Urinary bladder (tissue), 4 donors: Measurements from ENCODE around the gene ACTR3C. TPM values are rescaled to one million over a fixed set of nuclear protein-coding genes. Genes with fewer than 3 reads are reported as not detected.
"Not testable (repeated sequence)": the region's sequence is repeated elsewhere in the genome, so short reads cannot be mapped to it uniquely, and the experiment has no call there.

Experiments
- DNase-seq: peaks from one replicate; pipeline ENCODE4 v3.0.0-alpha.2; 2015; ENCODE audit errors: extremely low spot score
- H3K27ac ChIP-seq: one replicate; pipeline ENCODE4 v1.5.1; 2013; ENCODE audit warnings: low read depth, mild to moderate bottlenecking, moderate library complexity
- H3K36me3 ChIP-seq: one replicate; pipeline ENCODE4 v1.6.1; 2013; ENCODE audit warnings: mild to moderate bottlenecking, moderate library complexity; ENCODE audit not compliant: insufficient read depth
- H3K4me1 ChIP-seq: one replicate; pipeline ENCODE4 v1.6.1; 2013; ENCODE audit warnings: mild to moderate bottlenecking, moderate library complexity; ENCODE audit not compliant: insufficient read depth
- H3K4me3 ChIP-seq: one replicate; pipeline ENCODE4 v1.5.1; 2013; ENCODE audit warnings: low read depth, low read length
- WGBS: extraction: QIAGEN DNeasy Blood & Tissue Kit; methylation state at CpG from one replicate; pipeline ENCODE4 v1.1.7; 2013; 5-methylcytosine and 5-hydroxymethylcytosine counted together
- polyA plus RNA-seq: library from polyadenylated mRNA; stranded (reverse); fragments of 200-250 nt; gene quantifications from one replicate; pipeline ENCODE4 v1.2.3, GENCODE V29; 2013
- total RNA-seq: library from RNA; depleted of rRNA; stranded (reverse); fragments of >200 nt; gene quantifications from one replicate; pipeline ENCODE4 v1.2.3, GENCODE V29; 2014
- donor health status: healthy with polysubstance abuse.
- donor health status: healthy.

ACTR3C gene
- total and polyA plus RNA-seq, 2 donors: 3.4 to 6.5 TPM

DNA sequence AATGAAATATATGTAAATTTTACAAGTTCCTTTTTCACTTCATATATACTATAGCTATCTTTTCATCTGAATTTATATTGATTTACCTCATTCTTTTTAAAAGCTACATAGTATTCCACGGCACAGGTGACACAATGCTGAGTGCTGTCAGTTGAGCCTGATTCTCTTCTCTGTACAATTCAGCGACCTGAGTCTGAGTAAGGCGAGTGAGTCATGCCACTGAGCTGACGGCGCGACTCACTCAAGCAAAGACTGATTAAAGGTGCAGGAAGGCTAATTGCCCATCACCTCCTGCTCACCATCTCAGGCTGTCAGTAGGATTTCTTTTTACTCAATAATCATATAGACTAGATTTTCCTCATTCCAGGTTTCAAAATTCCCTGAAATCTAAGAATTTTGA lies 39.7 kb downstream of the ACTR3C start:
- not testable (repeated sequence) for H3K36me3 ChIP-seq, H3K4me3 ChIP-seq, H3K27ac ChIP-seq, DNase-seq, H3K4me1 ChIP-seq
- 92% methylated on average over 6 of the region's 6 CpGs for WGBS

DNA sequence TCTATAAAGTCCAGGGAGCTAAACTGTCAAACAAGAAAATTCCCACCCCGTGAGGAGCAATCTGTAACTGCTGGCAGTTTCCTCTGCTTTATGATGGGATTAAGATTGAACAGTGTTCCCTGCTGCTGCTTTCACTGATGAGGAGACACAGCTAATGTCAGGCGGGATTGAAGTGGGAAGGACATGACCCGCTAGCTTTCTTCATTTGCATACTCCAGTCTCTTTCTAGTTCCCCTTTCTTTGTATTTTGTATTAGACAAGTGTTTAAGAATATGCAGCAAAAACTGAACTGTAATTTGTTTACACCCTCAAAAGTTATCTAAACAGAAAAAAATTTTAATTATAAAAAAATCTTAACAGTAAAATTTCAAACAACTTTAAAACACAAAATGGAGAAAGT lies 40.2 kb downstream of the ACTR3C start:
- H3K4me3 ChIP-seq, DNase-seq, H3K4me1 ChIP-seq, H3K27ac ChIP-seq, H3K36me3 ChIP-seq: not testable (repeated sequence)
- 56% methylated on average over 2 of the region's 3 CpGs for WGBS

DNA sequence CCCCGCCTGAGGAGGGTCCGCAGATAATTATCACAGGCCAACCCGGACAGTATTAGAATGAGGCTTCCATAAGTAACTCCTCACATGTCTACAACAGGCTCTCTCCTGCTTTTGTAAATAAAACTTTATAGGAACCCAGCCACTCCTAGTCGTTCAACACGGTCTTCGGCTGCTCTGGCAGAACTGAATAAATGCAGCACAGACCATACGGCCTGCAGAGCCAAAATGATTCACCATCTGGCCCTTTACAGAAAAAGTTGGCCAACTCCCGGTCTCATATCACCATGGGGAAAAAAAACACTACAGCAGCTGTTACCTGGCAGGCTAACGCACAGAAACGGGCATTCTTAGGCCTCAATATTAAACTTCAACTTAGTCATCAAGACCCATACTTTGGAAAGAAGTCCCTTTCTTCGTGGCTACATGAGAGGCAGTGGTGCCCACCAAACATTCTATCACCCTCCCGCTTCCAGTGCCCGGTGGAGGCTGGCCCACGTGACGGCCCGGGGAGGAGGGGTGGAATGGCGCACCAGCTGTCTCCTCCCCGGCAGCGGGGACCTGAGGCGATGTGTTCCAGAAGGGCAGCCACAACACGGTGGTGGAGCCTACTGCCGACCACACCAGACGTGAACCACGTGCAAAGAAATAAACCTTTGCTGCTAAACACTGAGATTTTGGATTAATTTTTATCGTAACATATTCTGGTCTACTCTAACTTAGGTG lies 41.5 kb downstream of the ACTR3C start:
- not testable (repeated sequence) for H3K27ac ChIP-seq, DNase-seq, H3K4me3 ChIP-seq, H3K36me3 ChIP-seq, H3K4me1 ChIP-seq
- WGBS: 85% methylated on average over 15 of the region's 25 CpGs

DNA sequence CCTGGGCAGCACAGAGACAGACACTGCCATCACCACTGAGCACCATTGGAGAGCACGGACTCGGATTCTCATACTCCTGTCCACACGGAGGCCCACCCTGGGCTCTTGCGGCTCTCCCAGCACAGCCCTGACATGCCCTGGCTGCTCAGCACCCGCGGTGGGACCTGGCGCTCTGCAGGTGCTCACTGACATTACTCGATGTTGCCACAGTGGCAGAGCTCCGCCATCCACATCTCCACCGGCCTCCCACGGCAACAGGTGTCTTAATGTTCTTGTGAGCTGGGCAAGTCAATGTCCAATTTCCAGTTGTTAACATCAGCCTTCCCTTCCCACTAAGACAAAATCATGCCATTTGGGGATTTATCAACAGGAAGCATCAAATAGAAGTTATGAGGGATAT lies 45.0 kb downstream of the ACTR3C start:
- WGBS: 91% methylated on average over 11 of the region's 11 CpGs
- not testable (repeated sequence) for H3K36me3 ChIP-seq, H3K27ac ChIP-seq, H3K4me3 ChIP-seq, H3K4me1 ChIP-seq, DNase-seq

DNA sequence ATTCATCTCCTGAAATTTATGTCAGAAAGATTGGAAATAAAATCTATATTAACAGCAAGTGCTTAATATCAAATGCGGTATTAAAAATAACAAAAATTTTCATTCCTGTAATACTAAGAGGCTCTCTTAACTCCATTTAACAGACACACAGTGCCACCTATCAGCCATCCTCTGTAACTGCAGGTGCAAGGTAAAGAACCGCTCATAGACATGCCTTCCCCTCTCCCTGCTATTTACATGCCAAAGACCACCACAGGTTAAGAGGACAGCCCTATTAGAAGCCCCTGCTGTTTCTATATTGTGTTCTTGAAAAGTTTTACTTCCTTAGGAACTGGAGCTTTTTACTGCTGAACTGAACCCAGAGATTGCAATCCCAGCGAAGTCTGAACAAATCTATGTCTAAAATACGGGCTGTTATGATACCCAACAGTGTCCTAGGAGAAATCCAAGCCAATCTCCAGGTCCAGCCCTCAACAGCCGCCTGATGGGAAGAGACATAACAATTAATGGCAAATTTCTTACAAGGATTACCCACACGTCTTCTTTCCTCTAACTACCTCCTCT lies 47.1 kb downstream of the ACTR3C start:
- 48% methylated on average over 6 of the region's 6 CpGs for WGBS
- H3K36me3 ChIP-seq, H3K27ac ChIP-seq, DNase-seq, H3K4me1 ChIP-seq, H3K4me3 ChIP-seq: not testable (repeated sequence)

DNA sequence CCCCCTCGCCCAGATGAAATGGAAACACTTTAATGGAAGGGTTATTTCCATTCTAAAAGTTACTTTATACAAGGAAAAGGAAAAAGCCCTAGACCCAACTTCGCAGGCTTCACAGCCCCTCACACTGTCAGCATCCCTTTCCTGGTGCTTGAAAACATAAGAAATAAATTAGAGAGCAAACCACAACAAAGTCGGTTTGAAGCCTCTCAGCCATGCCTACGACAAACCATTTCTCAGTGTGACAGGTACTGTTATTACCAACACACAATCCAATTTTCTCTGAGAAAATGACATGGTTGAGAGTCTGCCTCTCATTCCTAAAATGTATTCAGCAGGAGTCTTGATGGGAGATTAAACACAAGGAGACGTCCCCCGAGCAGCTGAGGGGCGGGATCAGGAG lies 51.4 kb downstream of the ACTR3C start:
- not testable (repeated sequence) for H3K27ac ChIP-seq, H3K36me3 ChIP-seq, DNase-seq, H3K4me3 ChIP-seq, H3K4me1 ChIP-seq
- 73% methylated on average over 6 of the region's 7 CpGs for WGBS

DNA sequence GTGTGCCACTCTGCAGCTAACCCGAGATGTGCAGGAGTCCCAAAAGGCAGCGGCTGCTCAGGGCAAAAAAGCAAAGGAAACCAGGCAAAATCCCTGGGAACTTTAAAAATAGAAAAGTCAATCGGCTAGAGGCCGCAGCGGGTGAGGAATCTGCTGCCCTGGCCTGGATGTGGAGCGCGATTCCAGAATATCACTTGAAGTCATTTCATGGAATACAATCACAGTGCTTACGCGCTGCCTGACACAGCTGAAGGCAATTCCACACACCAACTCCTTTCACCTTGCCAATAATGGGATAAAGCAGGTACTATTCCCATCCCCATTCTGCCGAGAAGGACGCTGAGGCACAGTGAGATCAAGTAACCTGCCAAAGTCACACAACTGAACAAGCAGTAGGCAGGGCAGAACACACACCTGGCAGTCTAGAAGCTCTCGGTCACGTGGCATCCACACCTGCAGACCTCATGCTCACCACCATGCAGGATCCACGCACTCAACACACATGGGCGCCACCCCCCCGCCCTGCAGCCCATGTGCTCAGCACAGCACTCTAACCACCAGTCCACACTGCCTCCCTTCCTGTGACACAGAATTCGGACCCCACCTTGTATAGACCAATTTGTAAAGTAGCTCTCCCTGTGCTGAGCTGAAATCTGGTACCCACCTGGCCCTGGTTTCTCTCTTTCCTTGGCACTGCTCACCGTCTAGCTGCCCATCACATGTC lies 53.1 kb downstream of the ACTR3C start:
- not testable (repeated sequence) for H3K4me1 ChIP-seq, H3K36me3 ChIP-seq, DNase-seq, H3K4me3 ChIP-seq, H3K27ac ChIP-seq
- WGBS: 94% methylated on average over 8 of the region's 18 CpGs

DNA sequence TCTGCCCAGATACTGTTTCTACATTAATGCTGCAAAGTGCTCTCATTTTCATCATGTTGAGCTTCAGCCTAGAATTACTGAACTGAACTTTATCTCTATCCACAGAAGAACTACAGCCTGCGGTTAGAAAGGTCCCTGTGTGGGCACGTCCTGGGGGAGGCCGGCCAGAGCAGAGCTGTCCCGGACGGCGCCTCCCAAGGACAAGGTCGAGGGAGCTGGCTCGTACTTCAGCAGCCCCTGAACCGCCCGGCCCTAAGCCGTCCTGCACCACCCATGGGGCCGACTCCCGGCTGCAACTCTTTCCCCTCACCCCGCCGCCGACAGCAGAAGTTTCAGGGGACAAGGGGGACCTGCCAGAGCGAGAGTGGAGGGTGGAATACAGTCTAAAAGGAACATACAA lies 54.5 kb downstream of the ACTR3C start:
- not testable (repeated sequence) for H3K4me1 ChIP-seq, H3K36me3 ChIP-seq, H3K27ac ChIP-seq, DNase-seq, H3K4me3 ChIP-seq
- no CpG with 5 or more reads among the region's 17 CpGs for WGBS

DNA sequence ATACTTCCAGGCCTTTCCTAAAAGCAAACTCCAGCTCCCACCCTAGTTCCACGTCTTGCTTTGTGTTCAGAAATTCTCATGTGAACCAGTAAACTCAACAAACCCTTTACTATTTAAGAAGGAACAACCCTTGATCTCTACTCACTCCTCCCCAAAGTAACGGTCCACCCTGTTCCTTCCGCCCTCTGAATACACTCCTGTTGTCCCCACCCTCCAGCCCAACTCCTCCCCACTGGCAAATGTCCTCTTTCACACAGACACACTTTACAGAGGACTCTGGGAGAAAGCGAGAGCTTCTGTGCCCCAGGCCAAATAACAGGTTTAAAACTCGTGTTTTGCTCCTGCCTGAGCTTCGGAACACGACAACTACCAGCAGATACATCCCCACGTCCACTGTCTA lies 55.1 kb downstream of the ACTR3C start:
- not testable (repeated sequence) for DNase-seq

DNA sequence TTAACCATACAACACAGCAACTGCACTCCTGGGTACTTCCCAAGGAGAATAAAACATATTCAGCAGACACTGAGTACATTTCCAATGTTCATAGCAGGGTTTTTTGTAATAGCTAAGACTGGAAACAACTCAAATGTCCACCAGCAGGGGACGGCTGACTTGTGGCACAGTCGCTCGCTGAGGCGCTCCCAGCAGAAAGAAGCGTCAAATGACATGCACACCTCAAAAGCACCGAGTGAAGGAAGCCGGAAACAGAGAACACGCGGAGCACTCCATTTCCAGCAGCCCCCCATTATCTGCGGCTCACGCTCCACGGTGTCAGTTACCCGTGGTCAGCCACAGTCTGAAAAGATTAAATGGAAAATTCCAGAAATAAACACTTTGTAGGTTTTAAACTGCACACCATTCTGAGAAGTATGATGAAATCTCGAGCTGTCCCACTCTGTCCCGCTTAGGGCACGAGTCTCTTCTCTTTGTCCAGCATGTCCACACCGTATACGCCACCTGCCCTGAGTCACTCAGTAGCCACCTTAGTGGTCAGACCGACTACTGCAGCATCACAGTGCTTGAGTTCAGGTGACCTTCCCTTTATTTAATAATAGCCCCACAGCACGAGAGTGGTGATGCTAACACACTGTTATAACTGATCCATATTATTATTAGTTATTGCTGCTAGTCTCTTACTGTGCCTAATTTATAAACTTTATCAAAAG lies 56.2 kb downstream of the ACTR3C start:
- 72% methylated on average over 20 of the region's 20 CpGs for WGBS
- H3K4me3 ChIP-seq, H3K36me3 ChIP-seq, H3K4me1 ChIP-seq, H3K27ac ChIP-seq, DNase-seq: not testable (repeated sequence)

More for the DNA sequence above, 55.1 kb downstream of the ACTR3C start:
- not testable (repeated sequence) for H3K36me3 ChIP-seq, H3K4me1 ChIP-seq, H3K27ac ChIP-seq, H3K4me3 ChIP-seq
- 65% methylated on average over 1 of the region's 8 CpGs for WGBS

DNA sequence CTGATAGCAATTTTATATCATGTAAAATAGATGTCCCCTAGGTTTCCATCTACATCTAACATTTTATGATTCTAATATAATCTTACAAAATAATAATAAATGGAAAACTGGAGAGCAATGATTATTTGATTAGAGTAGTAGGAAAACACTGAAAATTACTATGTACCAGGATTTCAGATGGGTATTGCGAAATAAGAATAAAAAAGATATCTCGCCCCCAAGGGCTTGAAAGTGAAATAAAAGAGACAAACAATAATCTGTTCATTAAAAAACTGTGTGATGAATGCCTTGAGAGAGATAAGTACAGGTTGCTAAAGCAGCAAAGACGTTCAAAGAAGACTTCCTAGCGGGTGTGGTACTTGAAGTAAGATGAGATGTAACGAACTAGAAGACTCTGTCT lies 60.7 kb downstream of the ACTR3C start:
- WGBS: 83% methylated on average over 5 of the region's 5 CpGs
- not testable (repeated sequence) for H3K4me3 ChIP-seq, DNase-seq

DNA sequence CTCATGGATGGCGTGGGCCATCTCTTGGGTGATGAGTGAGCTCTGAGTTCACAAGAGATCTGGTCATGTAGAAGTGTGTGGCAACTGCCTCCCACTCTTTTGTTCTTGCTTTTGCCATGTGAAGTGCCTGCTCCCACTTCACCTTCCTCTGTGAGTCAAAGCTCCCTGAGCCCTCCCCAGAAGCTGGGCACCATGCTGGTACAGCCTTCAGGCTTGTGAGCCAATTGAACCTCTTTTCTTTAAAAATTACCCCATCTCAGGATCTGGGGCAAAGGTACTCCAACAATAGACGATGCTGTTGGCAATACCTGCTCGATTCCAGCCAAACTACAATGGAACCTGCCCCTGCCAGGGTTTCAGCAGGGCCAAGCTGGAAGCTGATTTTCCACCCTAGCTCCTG lies 75.6 kb downstream of the ACTR3C start:
- 94% methylated on average over 2 of the region's 3 CpGs for WGBS
- H3K4me1 ChIP-seq, H3K36me3 ChIP-seq, H3K4me3 ChIP-seq, H3K27ac ChIP-seq, DNase-seq: not testable (repeated sequence)

More for the DNA sequence above, 60.7 kb downstream of the ACTR3C start:
- H3K36me3 ChIP-seq, H3K4me1 ChIP-seq, H3K27ac ChIP-seq: not testable (repeated sequence)

DNA sequence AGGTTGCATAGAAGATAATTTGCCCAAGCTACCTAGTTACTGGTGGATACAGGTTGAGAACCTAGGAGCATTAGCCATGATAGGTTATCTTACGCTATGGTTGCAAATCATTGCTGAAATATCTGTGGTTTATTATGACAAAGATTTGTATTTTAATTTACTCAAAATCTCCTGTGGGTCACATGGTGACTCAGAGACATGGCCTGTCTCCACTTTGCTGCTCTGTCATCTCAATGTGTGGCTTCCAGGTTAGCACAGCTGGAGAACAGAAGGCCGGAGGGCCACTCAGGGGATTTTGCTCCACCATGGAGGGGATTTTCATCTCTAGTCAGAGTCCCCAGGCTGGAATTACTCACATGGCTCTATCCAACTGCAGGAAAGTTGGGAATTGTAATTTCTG lies 78.1 kb downstream of the ACTR3C start:
- H3K27ac ChIP-seq, DNase-seq, H3K4me3 ChIP-seq, H3K4me1 ChIP-seq, H3K36me3 ChIP-seq: not testable (repeated sequence)
- 85% methylated on average over 2 of the region's 2 CpGs for WGBS
